ENCODE measurements around the gene EXOG.
"Not testable (repeated sequence)": the region's sequence is repeated elsewhere in the genome, so short reads cannot be mapped to it uniquely, and the experiment has no call there.

The EXOG gene

GRCh38 chr3:38564631-38565338 lies 68.6 kb downstream of the EXOG start:
- no peak for DNase-seq (ENCODE audit: low read depth)

DNA sequence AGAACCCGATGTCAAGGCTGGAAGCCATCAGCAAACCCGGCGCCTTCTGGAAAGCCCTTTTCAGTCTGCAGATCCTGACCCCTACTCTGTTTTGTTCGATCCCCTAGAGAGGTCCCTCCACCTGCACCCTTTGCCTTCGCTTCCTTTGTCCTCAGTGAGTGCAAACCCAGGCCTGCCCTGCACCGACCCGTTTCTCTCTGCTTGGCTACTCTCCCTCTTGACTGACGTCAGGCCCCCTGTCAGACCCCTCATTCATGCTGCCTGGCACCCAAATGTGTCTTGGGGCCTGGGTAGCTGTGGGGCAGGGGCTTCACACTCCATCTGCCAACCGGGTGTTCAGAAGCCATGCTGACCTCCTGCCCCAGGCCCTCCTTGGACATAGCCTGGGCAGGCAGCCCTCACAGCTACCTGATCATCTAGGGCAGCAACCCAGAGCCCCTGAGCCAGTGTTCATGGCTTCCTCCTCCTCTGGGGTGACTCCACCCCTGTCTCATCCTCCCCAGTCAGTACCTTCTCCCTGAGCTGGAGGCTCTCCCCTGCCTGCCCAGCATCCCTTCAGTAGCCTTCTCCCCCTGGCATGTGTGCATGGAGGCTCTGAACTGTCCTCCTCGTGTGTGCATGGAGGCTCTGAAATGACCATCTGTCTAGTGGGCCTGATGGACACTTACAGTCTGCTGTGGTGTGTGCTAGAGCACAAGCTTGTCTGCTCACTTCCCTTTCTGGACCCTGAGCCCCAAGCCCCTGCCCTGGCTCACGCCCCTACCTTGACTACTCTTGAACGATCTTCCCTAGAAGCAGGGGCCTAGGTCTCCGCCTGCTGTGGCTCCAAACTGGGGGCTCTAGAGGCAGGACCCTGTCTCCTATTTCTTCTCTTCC lies 69.4 kb downstream of the EXOG start:
- no peak for DNase-seq (ENCODE audit: low read depth)

GRCh38 chr3:38566215-38566528 lies 70.0 kb downstream of the EXOG start:
- no peak for DNase-seq (ENCODE audit: low read depth)

GRCh38 chr3:38566794-38567193 lies 70.7 kb downstream of the EXOG start:
- DNase-seq (ENCODE audit: low read depth), result not testable (repeated sequence)

DNA sequence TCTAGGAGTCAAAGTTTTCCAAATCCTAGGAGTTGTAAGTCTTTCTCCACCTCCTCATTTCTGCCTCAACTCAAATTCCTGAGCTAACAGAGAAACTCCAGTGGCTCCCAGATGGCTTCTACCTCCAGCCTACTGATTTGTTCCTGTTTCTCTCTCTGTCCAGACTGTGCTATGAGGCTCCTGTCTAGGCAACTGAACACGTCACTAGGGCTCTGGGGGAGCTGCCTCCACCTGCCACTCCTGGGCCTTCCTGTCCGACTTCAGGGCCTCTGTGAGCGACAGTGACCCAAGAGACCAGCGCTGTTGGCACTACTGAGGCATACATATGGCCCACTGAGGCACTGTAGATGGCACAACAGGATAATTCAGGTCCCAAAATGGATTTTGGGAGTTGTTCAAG lies 71.4 kb downstream of the EXOG start:
- no peak for DNase-seq (ENCODE audit: low read depth)

DNA sequence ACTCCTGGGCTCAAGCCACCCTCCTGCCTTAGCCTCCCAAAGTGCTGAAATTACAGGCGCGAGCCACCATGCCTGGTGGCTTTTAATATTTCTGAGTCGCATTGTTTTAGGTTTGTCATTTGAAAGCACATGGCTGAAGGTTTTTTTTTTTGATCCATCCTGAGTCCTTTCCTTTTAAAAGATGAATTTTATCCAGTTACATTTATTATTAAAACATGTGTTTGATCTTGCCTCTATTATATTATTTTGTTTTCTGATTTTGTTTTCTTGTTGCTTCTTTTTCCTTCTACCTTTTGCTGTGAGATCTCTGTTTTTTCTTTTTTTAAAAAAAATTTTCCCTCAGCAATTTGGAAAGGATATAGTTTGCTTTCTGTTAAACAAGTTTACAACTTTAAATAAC lies 77.0 kb downstream of the EXOG start:
- no peak for DNase-seq (ENCODE audit: low read depth)

- DNase-seq (ENCODE audit: low read depth), result no peak
Observed at GRCh38 chr3:38573556-38573955, 77.4 kb downstream of the EXOG start.

DNA sequence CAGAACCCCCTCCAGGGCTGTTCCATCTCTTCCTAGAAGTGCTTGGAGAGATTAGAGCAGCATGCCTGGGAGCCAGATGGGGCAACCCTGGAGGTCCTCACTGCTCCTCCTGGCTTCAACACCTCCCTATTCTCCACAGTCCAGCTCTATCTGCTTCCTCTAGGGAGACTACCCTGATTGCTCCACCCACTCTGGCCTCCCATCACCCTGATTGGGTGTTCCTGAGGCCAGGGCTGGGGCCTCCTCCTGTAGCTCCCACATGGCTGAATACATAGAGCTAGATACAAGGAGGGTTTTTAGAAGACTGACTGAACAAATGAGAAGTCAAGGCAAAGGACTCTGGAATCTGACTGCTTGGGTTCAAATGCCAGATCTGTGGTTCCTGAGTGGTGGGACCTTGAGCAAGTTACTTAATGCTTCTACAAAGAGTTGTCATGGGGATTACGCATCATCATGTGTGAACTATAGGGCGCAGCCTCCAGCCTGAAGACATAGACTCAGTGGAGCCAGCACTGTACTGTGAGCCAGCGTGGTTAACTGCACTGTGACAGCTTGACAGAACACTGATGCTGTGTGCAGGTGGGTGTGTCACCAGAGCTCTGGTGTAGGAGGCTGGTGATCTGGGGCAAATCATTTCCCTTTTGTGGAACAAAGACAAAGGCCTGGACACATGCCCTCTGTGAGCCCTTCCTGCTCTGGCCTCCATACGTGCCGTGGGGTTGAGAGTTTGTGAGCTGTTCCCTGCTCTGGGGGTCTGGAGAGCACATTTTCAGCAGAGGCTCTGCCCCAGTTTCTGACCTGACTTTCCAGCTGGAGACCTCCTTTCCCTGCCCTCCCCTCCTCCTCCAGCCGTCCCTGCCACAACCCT lies 78.5 kb downstream of the EXOG start:
- no peak for DNase-seq (ENCODE audit: low read depth)

DNA sequence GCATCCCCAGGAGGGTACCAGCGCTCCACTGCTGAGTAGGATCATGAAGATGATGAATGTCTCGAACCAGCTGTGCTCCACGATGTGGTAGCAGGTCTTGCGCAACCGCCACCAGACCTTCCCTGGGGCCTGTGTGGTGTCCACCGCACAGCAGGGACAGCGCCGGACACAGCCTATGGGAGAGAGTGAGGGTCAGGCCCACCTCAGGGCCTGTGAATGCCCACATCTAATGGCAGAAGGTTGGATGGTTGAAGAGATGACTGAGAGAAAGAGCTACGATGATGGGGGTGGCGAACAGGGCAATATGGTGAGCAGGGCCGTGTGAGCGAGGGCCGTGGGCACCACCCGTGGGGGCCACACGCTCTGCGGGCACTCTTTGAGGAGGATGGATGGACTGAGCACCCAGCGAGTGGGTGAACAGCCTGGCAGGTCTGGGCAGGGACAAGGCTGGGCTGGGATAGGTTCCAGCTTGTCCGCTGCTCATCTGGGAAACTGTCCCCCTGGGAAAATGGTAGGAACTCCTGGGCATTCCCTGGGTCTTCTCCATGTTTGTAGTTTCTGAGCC lies 79.2 kb downstream of the EXOG start:
- no peak for DNase-seq (ENCODE audit: low read depth)
